PC-9 (cell line): ENCODE results near the gene FAM20C. TPM values are rescaled to one million over a fixed set of nuclear protein-coding genes. Genes with fewer than 3 reads are reported as not detected.

ENCODE experiments used
- BruUV-seq: library from RNA; stranded (reverse); fragments of 400-500 nt; replicated peaks from 2 replicates; lab custom pipeline; 2021; lab: Mats Ljungman, UMichigan
- CTCF ChIA-PET: fragments of 300-600 bp; sonication (Branson Sonifier 250); formaldehyde crosslinking; loops from one replicate; lab custom pipeline; 2022; ENCODE audit warnings: antibody characterized with exemption; lab: Charles Lee
- POLR2A ChIA-PET: fragments of 300-600 bp; sonication (Branson Sonifier 250); formaldehyde crosslinking; loops from one replicate; lab custom pipeline; 2022; ENCODE audit warnings: antibody characterized with exemption; ENCODE audit not compliant: unreplicated experiment; lab: Charles Lee
- DNase-seq, 2 experiments: peaks; one replicate each; pipeline versions ENCODE4 v3.0.0 to v3.0.0-alpha.2; 2015 to 2022; ENCODE audit warnings: mixed read lengths in 1 of 2
- H2AFZ ChIP-seq: fragments of 200-600 bp; sonication (generic); 2 replicates; pipeline ENCODE4 v1.8.1; 2017; ENCODE audit warnings: antibody characterized with exemption
- H3F3A ChIP-seq: fragments of 200-600 bp; sonication (generic); 2 replicates; pipeline ENCODE4 v1.8.1; 2017; ENCODE audit warnings: antibody characterized with exemption, mild to moderate bottlenecking, low read depth; ENCODE audit not compliant: insufficient read depth
- H3K27ac ChIP-seq: fragments of 200-600 bp; sonication (generic); 2 replicates; pipeline ENCODE4 v1.6.1; 2016; ENCODE audit warnings: mixed run types
- H3K27me3 ChIP-seq: fragments of 200-600 bp; sonication (generic); 2 replicates; pipeline ENCODE4 v1.6.1; 2016; ENCODE audit warnings: low read depth, mixed run types; ENCODE audit not compliant: insufficient read depth
- H3K36me3 ChIP-seq: fragments of 200-600 bp; sonication (generic); 2 replicates; pipeline ENCODE4 v1.6.1; 2016; ENCODE audit warnings: low read depth, mixed run types
- H3K4me1 ChIP-seq: fragments of 200-600 bp; sonication (generic); replicated peaks from 2 replicates; pipeline ENCODE4 v1.6.1; 2016; ENCODE audit warnings: mixed run types; ENCODE audit not compliant: insufficient read depth
- H3K4me2 ChIP-seq: fragments of 200-600 bp; sonication (generic); 2 replicates; pipeline ENCODE4 v1.6.1; 2017; ENCODE audit warnings: mixed run types
- H3K4me3 ChIP-seq: fragments of 200-600 bp; sonication (generic); 2 replicates; pipeline ENCODE4 v1.6.1; 2016; ENCODE audit warnings: mixed run types
- H3K79me2 ChIP-seq: fragments of 200-600 bp; sonication (generic); 2 replicates; pipeline ENCODE4 v1.6.1; 2017; ENCODE audit warnings: low read depth, mixed run types
- H3K9me2 ChIP-seq: fragments of 200-600 bp; sonication (generic); 2 replicates; pipeline ENCODE4 v1.8.1; 2017; ENCODE audit warnings: mild to moderate bottlenecking; ENCODE audit not compliant: insufficient read depth
- H3K9me3 ChIP-seq: fragments of 200-600 bp; sonication (generic); 2 replicates; pipeline ENCODE4 v1.8.1; 2016; ENCODE audit warnings: low read depth; ENCODE audit not compliant: insufficient read depth
- H4K20me1 ChIP-seq: fragments of 200-600 bp; sonication (generic); 2 replicates; pipeline ENCODE4 v1.8.1; 2017; ENCODE audit not compliant: insufficient read depth
- EZH2 ChIP-seq: fragments of 200-600 bp; sonication (generic); IDR thresholded peaks from 2 replicates; pipeline ENCODE4 v1.8.0; 2017; ENCODE audit warnings: antibody characterized with exemption, low read depth
- intact Hi-C: fragments of 100-400 bp; cut with micrococcal nuclease; formaldehyde crosslinking; loops from one replicate; pipeline ENCODE4 v1.10.0; 2022; ENCODE audit not compliant: unreplicated experiment
- total RNA-seq: library from RNA; stranded (reverse); gene quantifications from 2 replicates; pipeline ENCODE4 v1.2.3, GENCODE V29; 2021
- TF ChIP-seq, protein P1 (sequence below): fragments of 200-600 bp; sonication (generic); conservative IDR thresholded peaks from 2 replicates; pipeline ENCODE4 v1.6.1; 2017; ENCODE audit warnings: mixed run types, antibody characterized with exemption, mild to moderate bottlenecking, moderate library complexity

Gene FAM20C
- total RNA-seq, 1 experiment from 2014 or later, result 31.0 TPM

DNA sequence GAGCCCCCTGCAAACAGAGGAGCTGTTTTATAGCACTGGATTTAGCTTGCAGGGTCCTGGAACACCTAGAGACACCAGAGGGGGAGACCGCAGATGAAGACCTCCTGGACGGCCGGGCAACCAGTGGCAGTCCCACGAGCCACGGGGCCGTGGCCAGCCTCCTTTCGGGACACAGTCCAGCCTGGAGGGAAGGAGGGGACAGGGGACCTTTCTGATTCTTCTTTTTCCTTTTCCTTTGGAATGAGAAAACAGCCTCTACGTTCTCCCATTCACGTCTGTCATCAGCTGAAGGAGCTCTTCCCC lies 35.4 kb upstream of the FAM20C start:
- Histone ChIP-seq H3K79me2 (no peaks in the 10 kb centered on the region), H3F3A (peaks cover 10% of the 10 kb centered on the region; the same call in 1 of the 2 replicates), H3K36me3 (no peaks in the 10 kb centered on the region), H3K9me3 (no peaks in the 10 kb centered on the region), H3K27ac (no peak overlapping the region), H3K9me2 (no peaks in the 10 kb centered on the region), H3K27me3 (peaks cover 15% of the 10 kb centered on the region), H3K4me1 (peaks cover 13% of the 10 kb centered on the region), H3K4me2 (no peak overlapping the region), H2AFZ (no peak overlapping the region), H4K20me1 (no peaks in the 10 kb centered on the region), H3K4me3 (no peak overlapping the region)
- POLR2A ChIA-PET, result no interaction called here
- CTCF ChIA-PET, result no interaction called here
- DNase-seq, result no peak
- no TSS peak for BruUV-seq
- intact Hi-C loops, result no loop called here
- TF ChIP-seq, protein P1, sequence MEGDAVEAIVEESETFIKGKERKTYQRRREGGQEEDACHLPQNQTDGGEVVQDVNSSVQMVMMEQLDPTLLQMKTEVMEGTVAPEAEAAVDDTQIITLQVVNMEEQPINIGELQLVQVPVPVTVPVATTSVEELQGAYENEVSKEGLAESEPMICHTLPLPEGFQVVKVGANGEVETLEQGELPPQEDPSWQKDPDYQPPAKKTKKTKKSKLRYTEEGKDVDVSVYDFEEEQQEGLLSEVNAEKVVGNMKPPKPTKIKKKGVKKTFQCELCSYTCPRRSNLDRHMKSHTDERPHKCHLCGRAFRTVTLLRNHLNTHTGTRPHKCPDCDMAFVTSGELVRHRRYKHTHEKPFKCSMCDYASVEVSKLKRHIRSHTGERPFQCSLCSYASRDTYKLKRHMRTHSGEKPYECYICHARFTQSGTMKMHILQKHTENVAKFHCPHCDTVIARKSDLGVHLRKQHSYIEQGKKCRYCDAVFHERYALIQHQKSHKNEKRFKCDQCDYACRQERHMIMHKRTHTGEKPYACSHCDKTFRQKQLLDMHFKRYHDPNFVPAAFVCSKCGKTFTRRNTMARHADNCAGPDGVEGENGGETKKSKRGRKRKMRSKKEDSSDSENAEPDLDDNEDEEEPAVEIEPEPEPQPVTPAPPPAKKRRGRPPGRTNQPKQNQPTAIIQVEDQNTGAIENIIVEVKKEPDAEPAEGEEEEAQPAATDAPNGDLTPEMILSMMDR, result no peak
- no peak for TF ChIP-seq EZH2

DNA sequence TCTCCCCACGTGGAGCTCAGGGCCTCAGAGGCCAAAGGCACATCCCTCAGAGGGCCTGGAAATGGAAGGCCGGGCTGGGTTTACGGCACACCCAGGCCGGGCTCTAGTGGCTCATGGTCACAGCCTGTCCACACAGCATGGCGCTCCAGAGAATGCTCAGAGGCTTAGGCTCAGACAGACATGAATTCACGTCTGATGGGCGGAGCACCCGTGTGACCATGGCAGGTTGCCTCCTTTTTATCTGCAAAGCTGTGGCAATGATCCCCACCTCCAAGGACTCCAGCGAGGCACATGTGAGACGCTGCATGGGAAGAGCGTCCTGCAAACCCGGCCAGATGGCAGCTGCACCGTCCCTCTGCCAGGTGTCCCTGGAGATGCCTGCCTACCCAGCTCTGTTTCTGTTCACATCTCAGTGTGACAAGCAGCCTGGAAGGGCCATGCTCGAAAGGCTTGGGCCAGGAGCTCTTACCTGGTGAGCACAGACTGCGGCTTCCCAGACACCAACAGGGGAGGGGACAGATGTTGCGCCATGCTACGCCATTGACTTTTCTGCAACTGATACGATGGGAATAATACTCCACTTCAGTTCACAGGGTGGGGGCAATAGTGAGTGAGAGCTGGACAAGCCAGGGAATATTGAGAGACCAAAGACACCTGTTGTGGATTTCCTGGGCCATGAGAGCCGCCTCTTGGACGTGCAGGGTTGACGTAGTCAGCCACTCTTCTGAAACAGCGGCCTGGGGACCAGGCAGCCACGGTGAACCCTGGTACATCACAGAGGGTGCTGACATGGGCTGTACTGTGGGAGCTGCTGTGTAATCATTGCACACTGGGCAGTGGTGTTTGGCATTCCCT lies 34.4 kb upstream of the FAM20C start:
- no peaks in the 10 kb centered on the region for H4K20me1 ChIP-seq
- intact Hi-C loops, result no loop called here
- no peak for DNase-seq
- H3K79me2 ChIP-seq, result no peaks in the 10 kb centered on the region
- no peaks in the 10 kb centered on the region for H3K9me3 ChIP-seq
- no peak overlapping the region for H3K27ac ChIP-seq
- H2AFZ ChIP-seq, result no peak overlapping the region
- no TSS peak for BruUV-seq
- ChIA-PET POLR2A (no interaction called here), CTCF (no interaction called here)
- H3K4me1 ChIP-seq, result peaks cover 13% of the 10 kb centered on the region
- peaks cover 26% of the 10 kb centered on the region for H3K27me3 ChIP-seq
- peaks cover 10% of the 10 kb centered on the region; the same call in 1 of the 2 replicates for H3F3A ChIP-seq
- TF ChIP-seq, protein P1, result no peak
- TF ChIP-seq EZH2, result no peak
- H3K4me3 ChIP-seq, result no peak overlapping the region
- H3K36me3 ChIP-seq, result no peaks in the 10 kb centered on the region
- H3K9me2 ChIP-seq, result no peaks in the 10 kb centered on the region
- H3K4me2 ChIP-seq, result no peak overlapping the region

DNA sequence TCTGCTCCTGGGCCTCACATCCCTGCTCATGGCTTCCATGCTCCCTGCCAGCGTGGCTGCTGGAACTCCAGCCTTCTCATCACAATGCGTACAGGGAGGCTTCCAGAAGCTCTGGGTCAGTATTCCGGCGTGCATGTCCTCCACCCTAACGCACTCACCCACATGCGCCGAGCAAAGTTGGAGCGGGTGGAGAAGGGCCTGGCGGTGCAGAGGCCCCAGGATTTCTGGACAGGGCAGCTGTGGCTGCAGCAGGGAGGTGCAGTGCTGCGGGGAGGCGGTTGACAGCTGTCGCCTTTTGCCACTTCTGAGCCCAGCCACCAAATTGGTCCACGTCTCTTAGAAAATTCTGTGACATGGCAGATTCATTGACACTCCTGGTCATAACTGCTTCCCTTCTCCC lies 33.6 kb upstream of the FAM20C start:
- Histone ChIP-seq H3K4me3 (no peak overlapping the region), H3K36me3 (no peaks in the 10 kb centered on the region), H2AFZ (no peak overlapping the region), H3K79me2 (no peaks in the 10 kb centered on the region), H3K4me1 (peaks cover 13% of the 10 kb centered on the region), H3K4me2 (no peak overlapping the region), H3F3A (peaks cover 10% of the 10 kb centered on the region; the same call in 1 of the 2 replicates), H3K9me2 (no peaks in the 10 kb centered on the region), H3K9me3 (no peaks in the 10 kb centered on the region), H3K27me3 (peaks cover 34% of the 10 kb centered on the region), H3K27ac (no peak overlapping the region), H4K20me1 (no peaks in the 10 kb centered on the region)
- POLR2A ChIA-PET, result no interaction called here
- DNase-seq, result no peak
- BruUV-seq, result no TSS peak
- intact Hi-C loops, result no loop called here
- TF ChIP-seq, protein P1, result no peak
- TF ChIP-seq EZH2, result no peak
- CTCF ChIA-PET, result no interaction called here
